A549 treated with CpdA at 1 μM for 4 hours (cell line): Measurements from ENCODE around the gene ATPAF2. TPM values are rescaled to one million over a fixed set of nuclear protein-coding genes. Genes with fewer than 3 reads are reported as not detected.

ENCODE experiments used
- total RNA-seq: library from RNA; stranded (reverse); fragments of 200-300 nt; extraction: Qiagen RNA extraction; gene quantifications from 5 replicates; pipeline ENCODE4 v1.2.3, GENCODE V29; 2022; ENCODE audit warnings: low read depth

ATPAF2 gene
- 23.9 to 31.3 TPM (median 27.8 TPM) in 5 replicates for total RNA-seq

DNA sequence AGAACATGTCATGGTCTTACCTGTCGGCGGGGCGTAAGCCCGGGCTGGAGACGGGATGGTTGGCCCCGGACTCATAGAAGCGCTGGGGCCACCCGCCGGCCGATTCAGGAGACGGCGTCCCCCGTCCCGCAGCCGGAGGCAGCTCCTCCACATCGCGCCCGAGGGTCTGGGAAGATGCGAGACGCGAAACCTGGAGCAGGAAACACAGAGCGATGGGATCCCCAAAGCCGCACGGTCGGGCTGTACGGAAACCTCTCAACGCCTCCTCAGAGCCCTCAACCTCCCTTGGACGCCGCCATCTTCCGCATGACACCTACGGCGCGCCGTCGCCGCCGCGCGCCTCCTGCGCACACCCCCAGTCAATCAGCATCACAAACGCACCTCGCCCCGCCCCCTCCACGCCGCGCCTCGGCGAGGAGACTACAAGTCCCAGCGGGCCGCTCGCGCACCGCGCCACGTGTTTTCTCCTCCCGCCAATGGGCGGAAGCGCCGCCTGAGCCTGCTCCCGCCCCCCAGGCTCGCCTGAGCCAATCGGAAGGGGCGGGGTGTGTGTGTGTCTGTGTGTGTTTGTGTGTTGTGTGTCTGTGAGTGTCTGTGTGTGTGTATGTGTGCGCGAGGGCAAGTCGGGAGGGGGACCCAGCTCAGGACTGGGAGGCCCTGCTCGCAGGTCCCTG is at the start of gene ATPAF2, which contains the start of gene GID4:
ATPAF2 (minus strand) TSS at position 308 of the 674 bp plus-strand sequence; CDS start at position 153, 155 bp downstream.
GID4 (plus strand) TSS at position 548 of the 674 bp plus-strand sequence; CDS start at position 605, 57 bp downstream.

DNA sequence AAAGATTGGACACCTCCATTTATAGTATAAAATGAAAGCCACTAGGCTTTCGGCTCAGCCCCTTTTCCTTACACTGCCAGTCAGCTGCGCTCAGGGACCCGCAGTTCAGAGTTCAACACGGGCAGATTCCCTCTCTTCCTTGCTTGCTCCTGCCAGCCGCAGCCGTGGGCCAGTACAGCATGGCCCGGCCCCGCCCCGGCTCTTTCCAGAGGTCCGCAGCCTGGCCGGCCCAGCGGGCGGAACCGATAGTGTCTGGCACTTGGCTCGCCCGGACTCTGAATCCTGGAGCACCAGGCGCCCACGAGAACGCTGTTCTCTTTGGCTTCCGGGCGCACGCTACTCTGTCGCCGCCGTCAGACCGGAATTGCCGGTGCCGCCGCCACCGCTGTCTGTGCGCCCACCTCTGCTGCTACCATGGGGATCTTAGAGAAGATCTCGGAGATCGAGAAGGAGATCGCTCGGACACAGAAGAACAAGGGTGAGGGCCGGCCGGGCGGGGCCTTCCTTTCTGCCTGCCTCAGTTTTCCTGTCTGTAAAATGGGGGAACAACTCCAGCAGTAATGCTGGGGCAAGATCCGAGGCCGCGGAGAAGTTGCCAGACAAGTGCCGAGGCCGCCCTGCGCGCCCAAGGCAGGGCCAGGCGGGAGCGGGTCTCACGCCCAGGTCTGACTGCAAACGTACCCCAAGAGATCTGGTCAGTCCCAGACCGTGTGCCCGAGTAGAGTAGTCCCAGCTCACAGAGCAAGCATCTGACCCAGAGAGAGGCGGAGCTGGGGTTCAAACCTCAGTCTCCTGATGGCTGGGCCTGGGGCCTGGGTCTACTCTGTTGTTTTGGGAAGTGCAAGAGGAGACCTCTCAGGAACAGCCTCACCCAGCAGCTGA is 48.9 kb upstream of the ATPAF2 start, which contains the start of gene DRG2:
DRG2 (plus strand) TSS at position 339 of the 882 bp plus-strand sequence; CDS start at position 415, 76 bp downstream.

DNA sequence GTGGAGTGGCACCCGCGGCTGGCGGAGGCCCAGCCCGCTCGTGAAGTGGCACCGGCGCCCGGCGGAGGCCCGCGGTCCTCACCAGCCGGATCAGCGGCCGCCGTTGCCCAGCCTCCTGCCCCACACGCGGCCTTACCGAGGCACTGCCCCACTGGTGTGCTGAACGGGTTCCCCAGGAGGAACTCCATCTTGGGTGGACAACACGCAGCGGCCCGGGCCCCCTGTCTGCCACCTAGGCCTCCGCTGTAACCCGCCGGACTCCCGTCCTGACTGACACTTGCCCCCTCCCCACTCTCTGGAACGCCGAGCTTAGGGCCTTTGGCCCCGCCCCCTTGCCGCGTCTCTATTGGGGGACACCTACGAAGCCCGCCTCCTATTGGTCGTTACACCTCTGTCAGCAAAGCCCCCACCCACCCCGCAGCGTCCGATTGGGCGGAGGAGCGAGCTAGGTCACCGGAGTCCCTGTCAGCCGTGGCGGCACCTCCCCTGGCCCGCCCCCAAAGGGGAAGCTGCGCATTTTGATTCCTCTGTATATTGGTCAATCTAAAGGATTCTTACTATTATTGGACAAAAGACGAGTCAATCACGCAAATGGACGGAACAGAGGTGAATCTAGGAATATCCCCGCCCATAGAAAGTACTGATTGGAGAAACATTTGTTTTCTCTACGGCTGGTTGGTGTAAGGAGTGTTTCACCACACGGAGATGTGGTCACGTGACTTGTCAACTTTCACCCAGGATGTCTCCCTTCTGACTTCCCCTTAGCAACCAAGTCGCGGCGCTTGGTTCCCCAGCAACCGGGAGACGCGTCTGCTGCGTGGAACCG is 66.6 kb downstream of the ATPAF2 start, which contains the start of the genes DRC3 and TOM1L2:
DRC3 (plus strand) TSS at position 737 of the 826 bp plus-strand sequence. CDS start 4,737 bp downstream, outside the sequence.
TOM1L2 (minus strand) TSS at position 275 of the 826 bp plus-strand sequence; CDS start at position 188, 87 bp downstream.

Other genes with a start within 250 kb of the ATPAF2 start
- 69.0 to 91.6 TPM (median 79.9 TPM) in 5 replicates for gene SREBF1, start 202.2 kb downstream of the ATPAF2 start, total RNA-seq
- 17.4 to 23.5 TPM (median 20.0 TPM) in 5 replicates for gene TOM1L2, start 66.8 kb downstream of the ATPAF2 start, total RNA-seq
- gene DRC3, start 66.3 kb downstream of the ATPAF2 start, total RNA-seq: 1.3 to 3.4 TPM (median 2.5 TPM) in 5 replicates
- 11.2 to 13.0 TPM (median 12.4 TPM) in 5 replicates for gene GID4, start 240 bp upstream of the ATPAF2 start, total RNA-seq
- gene DRG2, start 48.8 kb upstream of the ATPAF2 start, total RNA-seq: 43.3 to 57.3 TPM (median 54.9 TPM) in 5 replicates
- gene MYO15A, start 69.6 kb upstream of the ATPAF2 start, total RNA-seq: 0.14 to 0.33 TPM (median 0.22 TPM) in 5 replicates
- 49.9 to 62.3 TPM (median 54.3 TPM) in 5 replicates for gene ALKBH5, start 144.7 kb upstream of the ATPAF2 start, total RNA-seq
- 11.9 to 18.6 TPM (median 15.0 TPM) in 5 replicates for gene LLGL1, start 186.5 kb upstream of the ATPAF2 start, total RNA-seq
- gene FLII, start 219.6 kb upstream of the ATPAF2 start, total RNA-seq: 235 to 266 TPM (median 246 TPM) in 5 replicates
- 7.5 to 10.4 TPM (median 8.7 TPM) in 5 replicates for gene MIEF2, start 221.5 kb upstream of the ATPAF2 start, total RNA-seq